IPS DF 4.7 (cell line): ENCODE measurements around the gene KIF26B.
"Not testable (repeated sequence)": the region's sequence is repeated elsewhere in the genome, so short reads cannot be mapped to it uniquely, and the experiment has no call there.

Source experiments
- DNase-seq: peaks from one replicate; pipeline ENCODE4 v3.0.0-alpha.2; 2013; ENCODE audit warnings: low spot score; ENCODE audit errors: extremely low read depth

The KIF26B gene

DNA sequence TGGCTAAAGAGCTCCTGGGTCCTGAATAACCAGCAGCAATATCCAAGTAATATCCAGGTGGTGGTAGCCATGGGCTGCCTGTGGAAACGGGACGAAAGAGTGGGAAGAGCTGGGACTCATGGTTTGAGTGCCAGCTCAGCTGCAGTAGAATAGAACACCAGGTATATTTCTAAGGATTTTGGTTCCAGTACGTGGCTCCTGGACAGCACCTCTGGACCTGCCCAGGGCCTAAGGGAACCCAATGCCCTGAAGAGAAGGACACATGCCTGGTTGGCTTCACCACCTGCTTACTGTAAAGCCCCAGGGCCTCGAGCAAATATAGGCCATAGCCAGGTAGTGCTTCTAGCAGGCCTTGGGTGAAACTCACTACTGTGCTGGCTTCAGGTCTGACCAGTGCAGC lies 566.7 kb downstream of the KIF26B start:
- DNase-seq = no peak

DNA sequence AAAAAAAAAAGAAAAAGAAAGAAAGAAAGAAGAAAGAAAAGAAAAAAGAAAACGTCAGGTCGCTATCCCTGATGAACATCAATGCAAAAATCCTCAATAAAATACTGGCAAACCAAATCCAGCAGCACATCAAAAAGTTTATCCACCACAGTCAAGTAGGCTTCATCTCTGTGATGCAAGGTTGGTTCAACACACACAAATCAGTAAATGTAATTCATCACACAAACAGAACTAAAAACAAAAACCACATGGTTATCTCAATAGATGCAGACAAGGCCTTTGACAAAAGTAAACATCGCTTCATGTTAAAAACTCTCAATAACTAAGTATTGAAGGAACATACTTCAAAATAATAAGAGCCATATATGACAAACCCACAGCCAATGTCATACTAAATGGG lies 573.2 kb downstream of the KIF26B start:
- DNase-seq = not testable (repeated sequence)

DNA sequence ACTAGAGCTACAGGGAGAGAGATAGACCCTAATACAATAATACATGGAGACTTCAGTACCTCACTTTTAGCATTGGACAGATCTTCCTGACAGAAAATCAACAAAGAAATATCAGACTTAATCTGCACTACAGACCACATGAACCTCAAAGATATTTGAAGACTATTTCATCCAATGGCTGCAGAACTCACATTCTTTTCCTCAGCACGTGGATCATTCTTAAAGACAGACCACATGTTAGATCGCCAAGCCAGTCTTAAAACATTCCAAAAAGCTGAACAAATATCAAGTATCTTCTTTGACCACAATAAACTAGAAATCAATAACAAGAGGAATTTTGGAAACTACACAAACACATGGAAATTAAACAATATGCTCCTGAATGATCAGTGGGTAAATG lies 576.0 kb downstream of the KIF26B start:
- DNase-seq = no peak

DNA sequence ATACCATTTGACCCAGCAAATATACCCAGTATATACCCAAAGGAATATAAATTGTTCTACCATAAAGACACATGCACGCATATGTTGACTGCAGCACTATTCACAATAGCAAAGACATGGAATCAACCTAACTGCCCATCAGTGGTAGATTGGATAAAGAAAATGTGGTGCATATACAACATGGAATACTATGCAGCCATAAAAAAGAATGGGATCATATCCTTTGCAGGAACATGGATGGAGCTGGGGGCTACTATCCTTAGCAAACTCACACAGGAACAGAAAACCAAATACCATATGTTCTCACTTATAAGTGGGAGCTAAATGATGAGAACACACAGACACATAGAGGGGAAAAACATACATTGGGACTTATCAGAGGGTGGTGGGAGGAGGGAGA lies 585.6 kb downstream of the KIF26B start:
- not testable (repeated sequence) for DNase-seq

DNA sequence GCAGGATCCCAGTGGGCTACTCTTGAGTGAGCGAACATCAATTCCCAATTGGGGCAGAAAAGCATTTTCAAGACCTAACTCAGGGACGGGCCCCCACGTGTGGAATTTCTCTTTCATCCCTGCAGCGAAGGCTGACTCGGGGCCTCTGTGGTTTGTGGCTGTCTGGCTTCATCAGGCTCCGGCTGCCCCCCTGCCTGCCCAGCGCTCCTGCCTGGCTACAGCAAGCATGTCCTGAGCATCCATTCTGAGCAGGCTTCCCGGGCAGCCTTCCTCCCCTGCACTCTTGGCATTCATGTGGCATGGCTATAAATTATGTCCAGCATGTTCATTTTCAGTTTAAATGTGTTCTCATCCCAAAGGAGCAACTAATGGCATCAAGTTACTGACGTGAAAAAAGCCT lies 588.1 kb downstream of the KIF26B start:
- no peak for DNase-seq

DNA sequence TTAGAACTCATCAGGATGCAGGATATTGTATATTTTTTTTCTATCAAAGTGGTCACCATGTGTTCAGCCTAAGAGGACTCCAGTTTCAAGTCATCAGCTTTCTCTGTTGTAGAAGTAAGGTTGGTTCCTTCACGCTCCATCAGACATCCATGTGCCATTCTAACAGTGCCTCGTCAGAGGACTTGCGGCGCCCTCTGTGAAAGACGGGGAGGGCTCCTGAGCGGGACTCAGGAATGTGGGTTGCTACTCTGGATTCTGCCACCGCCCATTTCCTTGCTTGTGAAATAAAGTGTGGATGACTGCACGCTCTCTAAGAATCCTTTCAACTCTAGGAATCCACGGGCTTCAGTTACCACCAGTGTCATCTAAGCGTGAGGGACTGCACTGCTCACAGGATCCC lies 593.5 kb downstream of the KIF26B start:
- no peak for DNase-seq

DNA sequence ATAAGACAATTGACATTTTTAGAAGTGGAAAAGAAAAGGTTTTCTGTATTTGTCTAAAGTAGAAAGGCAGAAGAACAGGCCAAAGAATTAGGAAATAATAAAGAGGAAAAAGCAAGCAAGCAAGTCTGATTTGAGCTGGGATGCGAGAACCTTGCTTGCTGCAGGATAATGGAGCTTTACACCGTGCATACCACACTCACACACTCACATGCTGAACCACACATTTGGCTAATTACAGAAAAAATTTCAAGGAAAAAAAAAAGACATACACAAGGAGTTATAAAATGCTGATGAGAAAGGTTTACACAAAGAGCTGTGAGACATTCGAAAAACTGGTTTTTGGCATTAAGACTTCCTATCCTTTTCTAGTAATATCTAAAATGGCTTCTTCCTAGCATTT lies 593.9 kb downstream of the KIF26B start:
- DNase-seq = no peak

DNA sequence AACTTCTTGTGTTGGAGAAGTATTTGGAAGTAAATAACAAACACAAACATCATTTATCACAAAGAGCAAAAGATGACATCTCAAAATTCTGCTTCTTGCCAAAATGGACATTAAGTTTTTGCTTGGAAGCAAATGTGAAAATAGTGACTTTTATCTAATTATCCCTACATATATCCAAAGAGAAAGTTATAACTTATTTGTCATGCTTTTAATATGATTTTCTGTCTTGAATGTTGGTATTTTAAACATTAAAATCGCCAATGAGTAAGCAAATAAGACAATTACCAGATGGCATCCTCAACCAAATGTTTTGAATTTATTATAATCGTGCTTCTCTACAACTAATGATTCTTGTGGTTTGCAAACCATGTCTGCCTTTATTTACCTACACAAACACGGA lies 594.3 kb downstream of the KIF26B start:
- DNase-seq = no peak

DNA sequence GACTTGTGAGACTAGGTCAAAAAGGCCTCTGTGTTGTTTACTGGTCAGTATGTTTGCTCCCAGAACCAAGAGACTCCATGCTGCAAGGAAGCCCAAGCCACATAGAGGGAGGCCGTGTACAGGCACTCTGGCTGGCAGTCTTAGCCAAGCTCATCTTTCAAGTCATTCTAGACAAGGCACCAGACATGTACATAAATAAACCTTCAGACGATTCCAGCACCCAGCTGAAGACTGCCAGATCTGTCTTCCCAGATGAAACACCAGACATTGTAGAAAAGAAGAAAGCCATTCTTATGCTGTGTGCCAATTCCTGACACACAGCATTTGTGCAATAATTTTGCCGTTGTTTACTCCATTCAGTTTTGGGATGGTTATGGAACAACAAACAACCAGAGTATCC lies 595.5 kb downstream of the KIF26B start:
- no peak for DNase-seq

DNA sequence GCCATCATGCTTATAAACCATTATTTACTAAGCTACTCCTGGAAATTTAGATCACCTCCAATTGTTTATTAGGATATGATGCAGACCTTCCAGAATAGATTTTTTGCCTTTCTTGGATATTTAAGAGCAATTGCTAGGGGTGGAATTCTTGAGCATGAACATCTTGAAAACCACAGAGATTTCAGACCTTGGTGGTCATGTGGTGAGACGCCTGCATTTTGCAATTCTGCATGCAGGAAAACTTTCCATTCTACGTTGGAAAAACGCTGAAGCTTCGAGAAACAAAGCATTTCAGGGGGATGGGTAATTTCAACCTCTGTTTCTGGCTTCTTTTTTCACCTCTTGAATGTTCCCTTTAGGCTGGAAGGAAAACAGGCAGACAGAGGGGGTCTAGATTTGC lies 596.3 kb downstream of the KIF26B start:
- no peak for DNase-seq

DNA sequence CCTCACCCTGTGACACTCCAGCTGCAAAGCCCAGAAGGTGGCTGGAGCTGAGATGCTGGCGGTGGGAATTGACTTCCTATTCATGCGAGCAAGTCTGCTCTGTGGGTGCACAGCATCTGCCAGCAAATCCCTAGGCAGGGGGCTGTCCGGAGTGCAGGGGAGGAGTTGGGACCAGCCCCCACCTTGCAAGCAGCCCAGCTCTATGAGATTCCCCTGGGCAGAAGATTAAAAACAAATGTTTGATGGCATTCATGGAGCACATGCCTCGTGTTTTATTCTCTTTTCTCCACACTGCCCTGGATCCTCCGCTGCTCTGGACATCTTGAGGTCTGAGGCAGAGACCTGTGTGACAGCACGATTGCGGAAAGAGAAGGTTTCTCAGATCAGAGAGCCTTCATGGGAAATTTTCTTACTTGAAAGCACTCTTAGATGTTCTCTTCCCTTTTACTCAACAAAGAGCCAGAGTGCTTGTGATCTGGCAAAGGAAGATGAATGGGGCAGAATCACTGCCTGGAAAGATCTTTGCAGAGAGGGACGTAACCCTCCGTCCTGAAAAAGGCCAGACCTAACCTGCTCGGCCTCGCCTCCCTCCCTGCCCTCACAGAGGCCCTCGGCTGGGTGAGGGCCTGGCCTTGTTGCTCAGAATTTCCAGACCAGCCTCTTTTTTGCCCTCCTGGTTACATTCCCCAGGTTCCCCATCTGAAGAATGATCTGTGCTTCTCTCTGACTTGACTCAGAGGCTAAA lies 597.1 kb downstream of the KIF26B start:
- no peak for DNase-seq

DNA sequence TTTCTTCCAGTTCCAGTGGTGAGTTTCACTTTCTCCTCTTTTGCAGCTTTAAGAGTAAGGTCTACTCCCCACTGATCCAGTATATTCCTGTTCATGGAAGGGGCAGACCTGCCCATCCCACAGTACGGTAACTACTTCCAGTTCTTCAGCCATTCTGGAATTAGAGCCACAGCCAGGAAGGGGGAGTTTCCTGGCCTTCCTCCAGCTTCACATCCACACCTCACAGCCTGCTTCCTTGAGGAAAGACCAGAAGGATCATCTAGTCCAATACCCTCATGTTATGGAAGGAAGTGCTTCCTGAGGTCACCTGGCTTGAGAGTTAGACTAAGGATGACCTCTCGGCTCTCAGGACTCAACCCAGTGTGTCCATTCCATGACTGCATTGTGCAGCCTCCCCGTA lies 597.8 kb downstream of the KIF26B start:
- DNase-seq = no peak

DNA sequence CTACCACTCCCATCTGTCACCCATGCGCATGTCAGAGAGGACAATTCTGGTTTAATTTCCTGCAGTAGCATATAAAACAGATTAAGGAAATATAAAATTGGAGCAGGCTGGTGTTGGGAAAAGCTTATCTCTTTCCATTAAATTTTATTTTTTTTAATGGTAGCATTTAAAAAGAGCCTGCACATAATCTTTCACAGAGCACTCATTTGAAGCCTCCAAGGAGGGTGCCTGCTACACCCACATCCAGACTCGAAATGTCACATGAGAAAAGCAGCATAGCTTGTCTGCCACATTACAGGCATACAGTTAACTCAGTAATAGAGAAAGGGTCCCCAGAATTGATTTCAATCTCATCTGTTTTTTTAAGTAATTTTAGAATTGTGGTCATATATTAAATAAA lies 599.0 kb downstream of the KIF26B start:
- DNase-seq = no peak

DNA sequence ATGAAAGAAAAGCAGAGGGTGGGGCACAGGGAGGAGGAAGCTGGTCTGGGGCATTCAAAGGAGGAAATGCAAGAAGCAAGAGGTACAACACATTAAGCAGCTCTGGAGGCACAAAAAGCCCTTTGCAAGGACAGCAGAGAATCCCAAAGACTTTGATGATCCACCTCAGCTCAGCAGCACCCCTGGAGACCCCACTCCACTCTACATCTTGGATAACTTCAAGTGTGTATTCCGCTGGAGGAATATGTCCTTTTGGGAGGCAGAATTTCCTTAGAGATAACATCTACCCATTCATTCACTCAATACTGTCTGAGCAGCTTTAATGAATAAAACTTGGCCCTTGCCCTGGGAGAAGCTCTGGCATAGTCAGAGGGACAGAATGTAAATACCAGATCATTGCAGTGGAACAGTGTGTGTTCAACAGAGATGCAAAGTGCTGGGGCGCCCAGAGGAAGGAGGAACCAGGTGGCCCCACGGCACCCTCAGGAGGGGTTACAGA lies 599.7 kb downstream of the KIF26B start:
- DNase-seq = no peak
